Heart right ventricle (tissue), 16 donors: Measurements from ENCODE around the gene ORC3. TPM values are rescaled to one million over a fixed set of nuclear protein-coding genes. Genes with fewer than 3 reads are reported as not detected.
A peak's percentile ranks its signal among the peaks of the same experiment; 100 is the strongest.

Experiments used
- ATAC-seq, 8 donors: fragments of 200-7000 bp; cut with Tn5 transposase; one replicate each; pipeline ENCODE4 v1.9.1; 2020; ENCODE audit warnings: mild to moderate bottlenecking in 8 of 8, moderate library complexity in 8 of 8, moderate number of reproducible peaks in 1 of 8
- DNase-seq, 2 donors: peaks; one replicate each; pipeline ENCODE4 v3.0.0-alpha.2; 2020
- H3K27ac ChIP-seq, 10 donors: fragments of 200-600 bp; sonication (generic) in 2 of 10; one replicate each; pipeline versions ENCODE4 v1.5.0 to v1.8.0; 2020 to 2022; ENCODE audit warnings: mild to moderate bottlenecking in 3 of 10
- H3K27me3 ChIP-seq, 7 donors: fragments of 200-600 bp; one replicate each; pipeline ENCODE4 v1.8.0; 2021 to 2022; ENCODE audit warnings: mild to moderate bottlenecking in 2 of 7
- H3K36me3 ChIP-seq, 9 donors: fragments of 200-600 bp; sonication (generic) in 1 of 9; one replicate each; pipeline versions ENCODE4 v1.5.0 to v1.8.0; 2020 to 2022; ENCODE audit warnings: mild to moderate bottlenecking in 2 of 9
- H3K4me1 ChIP-seq, 9 donors: fragments of 200-600 bp; sonication (generic) in 1 of 9; one replicate each; pipeline versions ENCODE4 v1.5.0 to v1.8.0; 2020 to 2022; ENCODE audit warnings: mild to moderate bottlenecking in 4 of 9
- H3K4me3 ChIP-seq, 10 donors: fragments of 200-600 bp; sonication (generic) in 2 of 10; one replicate each; pipeline versions ENCODE4 v1.5.0 to v1.8.0; 2020 to 2022; ENCODE audit warnings: mild to moderate bottlenecking in 7 of 10, moderate library complexity in 2 of 10
- H3K9me3 ChIP-seq, 11 donors: fragments of 200-600 bp in 10 of 11; sonication (generic) in 2 of 11; one replicate each; pipeline versions ENCODE4 v1.5.0 to v1.8.0; 2013 to 2022; ENCODE audit warnings: mild to moderate bottlenecking in 2 of 11, control low read depth in 1 of 11, moderate library complexity in 1 of 11
- WGBS, 2 donors: extraction: QIAGEN DNeasy Blood & Tissue Kit; methylation state at CpG; one replicate each; pipeline ENCODE4 v1.1.7; 2013; ENCODE audit warnings: inconsistent platforms in 1 of 2; 5-methylcytosine and 5-hydroxymethylcytosine counted together
- intact Hi-C, 10 donors: fragments of 100-400 bp; cut with DNase I; formaldehyde crosslinking; loops; one replicate each; pipeline versions ENCODE4 v1.11.1 to v1.14.2; 2022
- polyA plus RNA-seq, 2 donors: library from polyadenylated mRNA; stranded (reverse); fragments of 200-250 nt; gene quantifications; one replicate each; pipeline ENCODE4 v1.2.3, GENCODE V29; 2013
- total RNA-seq, 10 donors: library from RNA; stranded (reverse); fragmentation: NEBNext Ultra II Directional in 3 of 10; extraction: Animal tissue kit (Norgen Biotek cat#: 25700) in 3 of 10; gene quantifications; one replicate each; pipeline versions ENCODE4 v1.2.1 to v1.2.4, GENCODE V29; 2021 to 2023
- TF ChIP-seq, protein P1 (sequence below), 9 donors: fragments of 200-600 bp; sonication (generic) in 2 of 9; IDR thresholded peaks; one replicate each; pipeline versions ENCODE4 v1.5.0 to v1.8.0; 2021 to 2022; ENCODE audit warnings: antibody characterized with exemption in 9 of 9, mild to moderate bottlenecking in 5 of 9, moderate library complexity in 1 of 9
- donor health status: Arrhythmogenic right ventricular cardiomyopathy.
- donor health status: ischemic (EF 13 %, LVEDD 7.1; RV severe dilation, severe dysfunction).
- donor health status: healthy with polysubstance abuse.
- donor health status: DM: no; HTN: yes; CAD: no.
- donor health status: DM: no; HTN: no; CAD: no.
- donor health status: ischemic (EF 25% LVEDD 6.9; RV normal size, moderate dysfunction).
- donor health status: ischemic (EF 25% LVEDD 5.7; RV mildly dilated, moderate dysfunction).
- donor health status: healthy.
- donor health status: DM: yes; HTN: yes; CAD: no.
- donor health status: Ischemic cardiomyopathy.
- donor health status: ischemic (EF 35%, LVEDD 5.7; RV mildly dilated, moderate dysfunction).
- donor health status: nonischemic (EF 11% LVEDD 7.7; RV severe dilation, severe dysfunction).
- donor health status: DM: yes; HTN: yes; CAD: no.
- donor health status: PGD.
- donor health status: ischemic (EF 29% LVEDD 5.4; RV normal size, mild dysfunction).
- donor health status: nonischemic (EF 23%, LVEDD 6.1; RV moderate dilation, normal function).

Gene ORC3
- total and polyA plus RNA-seq, 12 donors: 15.7 to 28.2 (median 21.8) TPM

DNA sequence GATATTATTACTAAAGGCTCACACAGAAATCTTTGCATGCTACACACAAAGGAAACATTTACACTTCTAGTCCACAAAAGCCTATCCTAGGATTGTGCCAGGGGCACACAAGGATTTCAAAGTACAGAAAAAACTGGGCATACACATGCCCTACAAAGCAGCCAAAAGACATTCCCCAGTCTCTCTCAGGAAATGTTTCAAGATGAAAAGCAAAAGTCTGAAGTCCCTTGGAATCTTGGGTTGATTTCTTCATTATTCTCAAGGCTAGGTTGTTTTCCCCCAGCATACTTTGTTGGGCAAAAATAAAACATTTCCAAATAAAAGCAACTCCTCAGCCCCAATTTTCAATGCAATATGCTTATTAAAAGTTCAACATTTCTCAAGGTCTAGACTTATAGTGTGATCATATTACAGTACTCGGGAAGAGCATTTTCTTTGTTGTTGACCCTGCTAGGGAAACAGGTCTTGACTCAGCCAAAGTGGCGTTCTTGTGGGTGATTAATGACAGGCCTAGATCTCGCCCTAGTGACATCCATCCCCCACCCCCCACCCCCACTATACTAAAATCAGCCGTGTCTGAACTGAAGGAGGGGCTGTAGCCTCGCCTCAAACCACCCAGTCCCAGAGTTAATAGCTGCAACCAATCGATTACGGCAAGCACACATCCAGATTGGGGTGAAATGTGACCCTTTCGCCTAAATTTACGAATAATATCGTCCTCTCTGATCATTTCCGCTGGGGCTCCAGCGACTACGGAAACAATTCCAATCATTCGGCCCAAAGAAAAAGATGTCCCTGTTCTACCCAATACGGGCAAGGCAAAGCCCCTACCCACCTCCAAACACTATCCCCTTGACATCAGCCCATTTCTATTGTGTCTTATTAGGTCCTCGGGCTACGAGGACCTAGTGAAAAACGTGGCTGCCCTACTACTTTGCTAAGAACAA is 110.7 kb downstream of the ORC3 start:
- TF ChIP-seq, protein P1, sequence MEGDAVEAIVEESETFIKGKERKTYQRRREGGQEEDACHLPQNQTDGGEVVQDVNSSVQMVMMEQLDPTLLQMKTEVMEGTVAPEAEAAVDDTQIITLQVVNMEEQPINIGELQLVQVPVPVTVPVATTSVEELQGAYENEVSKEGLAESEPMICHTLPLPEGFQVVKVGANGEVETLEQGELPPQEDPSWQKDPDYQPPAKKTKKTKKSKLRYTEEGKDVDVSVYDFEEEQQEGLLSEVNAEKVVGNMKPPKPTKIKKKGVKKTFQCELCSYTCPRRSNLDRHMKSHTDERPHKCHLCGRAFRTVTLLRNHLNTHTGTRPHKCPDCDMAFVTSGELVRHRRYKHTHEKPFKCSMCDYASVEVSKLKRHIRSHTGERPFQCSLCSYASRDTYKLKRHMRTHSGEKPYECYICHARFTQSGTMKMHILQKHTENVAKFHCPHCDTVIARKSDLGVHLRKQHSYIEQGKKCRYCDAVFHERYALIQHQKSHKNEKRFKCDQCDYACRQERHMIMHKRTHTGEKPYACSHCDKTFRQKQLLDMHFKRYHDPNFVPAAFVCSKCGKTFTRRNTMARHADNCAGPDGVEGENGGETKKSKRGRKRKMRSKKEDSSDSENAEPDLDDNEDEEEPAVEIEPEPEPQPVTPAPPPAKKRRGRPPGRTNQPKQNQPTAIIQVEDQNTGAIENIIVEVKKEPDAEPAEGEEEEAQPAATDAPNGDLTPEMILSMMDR (IDR thresholded peaks at IDR 0.05): no peak
- Histone ChIP-seq H3K9me3 (no peaks in the 10 kb centered on the region), H3K36me3 (peaks cover 0 to 1% (median 0%) of the 10 kb centered on the region in 9 donors), H3K4me1 (peaks cover 0 to 53% (median 42%) of the 10 kb centered on the region in 9 donors), H3K27ac (peak overlapping the region; percentile 90 to 99 (median 98)), H3K4me3 (peak overlapping the region; percentile 77 to 99 (median 94)), H3K27me3 (no peaks in the 10 kb centered on the region)
- DNase-seq: peak in 1 of 2 donors; percentile 31
- ATAC-seq: peak in 6 of 8 donors; percentile 11 to 41 (median 23)
- WGBS, 2 donors: 0% methylated on average over 18 of the region's 18 CpGs
- intact Hi-C loops: loop anchor here in 4 of 10 donors (5.0 to 10.0 kb wide), 3 partner anchors 106 to 116 kb away; partner anchors contain the start of genes ORC3 (in 3 of the 4) and RARS2 (in 1 of the 4)

DNA sequence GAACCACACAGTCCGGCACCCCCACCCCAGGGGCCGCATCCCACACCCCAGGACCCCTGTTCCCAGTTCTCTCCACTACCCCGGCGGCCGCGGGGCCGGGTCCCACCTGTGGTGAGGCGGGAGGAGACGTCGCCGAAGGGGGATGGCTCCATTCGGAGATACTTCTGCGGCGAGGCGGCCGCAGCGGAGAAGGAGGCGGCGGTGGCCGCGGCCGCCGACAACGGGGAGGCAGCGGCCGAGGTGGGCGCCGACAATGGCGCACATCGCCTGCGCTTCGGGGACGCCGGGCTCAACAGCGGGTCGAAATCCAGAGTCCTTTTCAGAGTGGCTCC is 111.4 kb downstream of the ORC3 start:
- intact Hi-C loops: loop anchor here in 4 of 10 donors (5.0 to 10.0 kb wide), 3 partner anchors 107 to 117 kb away; partner anchors contain the start of genes ORC3 (in 3 of the 4) and RARS2 (in 1 of the 4)
- Histone ChIP-seq H3K27ac (peak overlapping the region; percentile 90 to 99 (median 98)), H3K9me3 (no peaks in the 10 kb centered on the region), H3K36me3 (no peaks in the 10 kb centered on the region), H3K4me3 (peak overlapping the region; percentile 77 to 99 (median 94)), H3K4me1 (peaks cover 0 to 46% (median 36%) of the 10 kb centered on the region in 9 donors), H3K27me3 (no peaks in the 10 kb centered on the region)
- ATAC-seq (peak in 7 of 8 donors; percentile 0 to 47 (median 3)), DNase-seq (peak; percentile 15 to 33)
- TF ChIP-seq, protein P1 (IDR thresholded peaks at IDR 0.05): no peak
- 0% methylated on average over 36 of the region's 36 CpGs for WGBS, 2 donors

DNA sequence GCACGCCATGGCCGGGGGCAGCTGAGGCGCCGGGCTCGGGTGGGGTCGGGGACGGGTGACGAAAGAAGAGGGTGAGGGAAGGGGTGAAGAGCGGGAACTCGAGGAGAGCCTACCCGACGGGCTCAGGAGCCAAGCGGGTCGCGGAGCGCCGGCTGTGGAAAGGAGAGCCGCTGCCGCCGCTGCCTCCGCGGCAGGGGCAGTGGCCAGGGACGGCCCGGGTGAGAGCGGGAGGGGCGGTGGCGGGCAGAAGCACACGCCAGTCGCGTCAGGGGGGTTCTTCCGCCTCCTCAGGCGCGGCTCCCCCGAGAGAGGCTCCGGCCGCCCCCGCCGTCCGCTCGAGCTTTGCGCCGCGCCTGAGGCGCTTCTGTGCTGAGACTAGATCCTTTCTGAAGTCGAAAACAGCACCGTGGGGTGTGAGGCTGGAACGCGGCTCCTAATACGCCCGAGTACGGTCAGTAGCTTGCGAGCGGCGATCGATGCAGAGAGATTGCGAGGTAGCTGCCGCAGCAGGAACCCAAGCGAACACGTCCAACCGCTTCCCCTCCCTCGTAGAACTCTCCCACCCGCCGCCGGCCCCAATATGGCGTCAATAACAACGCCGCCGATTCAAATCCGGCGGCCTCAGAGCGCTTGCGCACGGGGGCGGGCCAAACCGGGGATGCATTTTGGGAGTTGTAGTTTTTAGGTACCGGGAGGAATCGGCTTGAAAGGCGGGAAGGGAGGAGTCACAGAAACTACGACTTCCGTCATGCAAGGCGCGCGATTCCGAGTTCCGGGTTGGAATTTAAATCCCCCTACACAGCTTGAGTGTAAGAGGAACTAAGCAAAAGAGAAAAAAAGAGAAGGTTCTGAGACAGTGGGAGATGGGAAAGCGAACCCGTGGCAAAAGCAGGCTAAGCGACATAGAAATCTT is 112.0 kb downstream of the ORC3 start, which contains the start of gene AKIRIN2:
Gene AKIRIN2, minus strand, starts transcription at position 558 of the 913 bp plus-strand sequence. Its CDS starts 549 bp downstream, at position 9.
- H3K4me3 ChIP-seq: peak within 1 kb of the TSS; percentile 77 to 99 (median 94)
- no peaks in the 10 kb centered on the region for H3K27me3 ChIP-seq
- no peaks in the 10 kb centered on the region for H3K9me3 ChIP-seq
- H3K4me1 ChIP-seq: peaks cover 0 to 45% (median 34%) of the 10 kb centered on the region in 9 donors
- intact Hi-C loops: loop anchor here in 4 of 10 donors (5.0 to 10.0 kb wide), 3 partner anchors 107 to 117 kb away; partner anchors contain the start of genes ORC3 (in 3 of the 4) and RARS2 (in 1 of the 4)
- no peaks in the 10 kb centered on the region for H3K36me3 ChIP-seq
- ATAC-seq (peak; percentile 94 to 98 (median 96)), DNase-seq (peak; percentile 96 to 97)
- WGBS, 2 donors: 0% methylated on average over 83 to 88 of the region's 88 CpGs
- peak within 1 kb of the TSS; percentile 90 to 99 (median 98) for H3K27ac ChIP-seq
- TF ChIP-seq, protein P1 (IDR thresholded peaks at IDR 0.05): no peak
